Measurements from ENCODE around the gene PPP6R2. TPM values are rescaled to one million over a fixed set of nuclear protein-coding genes. Genes with fewer than 3 reads are reported as not detected.

PPP6R2 gene
- total and polyA plus RNA-seq, 10 donors = 23.6 to 76.2 (median 62.1) TPM

DNA sequence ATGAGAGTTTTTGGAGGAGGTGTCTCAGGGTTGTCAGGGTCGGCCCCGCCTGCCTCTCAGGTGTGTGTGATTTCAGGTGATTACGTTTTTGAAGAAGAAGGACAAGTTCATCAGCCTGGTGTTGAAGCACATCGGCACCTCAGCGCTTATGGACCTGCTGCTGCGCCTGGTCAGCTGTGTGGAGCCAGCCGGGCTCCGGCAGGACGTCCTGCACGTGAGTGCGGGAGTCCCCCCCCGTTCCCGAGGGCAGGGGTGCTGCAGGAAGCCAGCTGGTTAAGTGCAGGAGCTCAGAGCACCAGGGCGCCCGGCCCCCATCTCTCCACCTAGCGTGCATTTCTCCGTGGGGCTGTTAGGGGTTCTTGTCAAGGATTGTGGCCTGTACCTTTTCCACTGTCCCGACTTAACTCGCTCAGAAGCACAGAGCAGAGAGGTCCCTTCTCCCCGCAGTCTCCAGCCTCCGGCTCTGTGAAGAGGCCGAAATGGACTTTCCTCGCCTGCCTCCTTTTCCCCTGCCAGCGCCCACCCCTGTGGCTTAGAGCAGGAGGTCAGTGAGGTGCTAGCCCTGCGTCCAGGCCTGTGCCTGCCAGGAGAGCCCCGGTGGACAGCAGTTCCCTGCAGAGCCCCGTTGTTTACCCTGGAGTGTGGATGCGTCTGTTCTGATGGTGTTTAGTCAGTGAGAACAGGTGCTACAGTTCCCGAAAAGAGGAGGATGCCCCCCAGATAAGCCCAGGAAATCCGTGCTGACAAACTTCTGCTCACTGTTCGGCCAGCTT lies 71.5 kb downstream of the PPP6R2 start:
- DNase-seq = no peak
- Histone ChIP-seq H3K36me3 (peaks cover 0 to 97% (median 66%) of the 10 kb centered on the region in 6 donors), H3K27me3 (replicated peaks in 1 of 7) (no peaks in the 10 kb centered on the region), H3K4me3 (no peak overlapping the region), H3K9me3 (no peaks in the 10 kb centered on the region), H3K27ac (no peak overlapping the region), H3K4me1 (no peaks in the 10 kb centered on the region)
- WGBS, 5 donors = 89 to 97% (median 94%) methylated on average over 23 to 31 of the region's 31 CpGs
- intact Hi-C loops (cut with DNase I; ENCODE audit: low total_unique reads) = no loop called here
- TF ChIP-seq POLR2A (IDR thresholded peaks at IDR 0.05) = no peak
- TF ChIP-seq POLR2AphosphoS5 (IDR thresholded peaks at IDR 0.05) = no peak
- TF ChIP-seq, protein P1, sequence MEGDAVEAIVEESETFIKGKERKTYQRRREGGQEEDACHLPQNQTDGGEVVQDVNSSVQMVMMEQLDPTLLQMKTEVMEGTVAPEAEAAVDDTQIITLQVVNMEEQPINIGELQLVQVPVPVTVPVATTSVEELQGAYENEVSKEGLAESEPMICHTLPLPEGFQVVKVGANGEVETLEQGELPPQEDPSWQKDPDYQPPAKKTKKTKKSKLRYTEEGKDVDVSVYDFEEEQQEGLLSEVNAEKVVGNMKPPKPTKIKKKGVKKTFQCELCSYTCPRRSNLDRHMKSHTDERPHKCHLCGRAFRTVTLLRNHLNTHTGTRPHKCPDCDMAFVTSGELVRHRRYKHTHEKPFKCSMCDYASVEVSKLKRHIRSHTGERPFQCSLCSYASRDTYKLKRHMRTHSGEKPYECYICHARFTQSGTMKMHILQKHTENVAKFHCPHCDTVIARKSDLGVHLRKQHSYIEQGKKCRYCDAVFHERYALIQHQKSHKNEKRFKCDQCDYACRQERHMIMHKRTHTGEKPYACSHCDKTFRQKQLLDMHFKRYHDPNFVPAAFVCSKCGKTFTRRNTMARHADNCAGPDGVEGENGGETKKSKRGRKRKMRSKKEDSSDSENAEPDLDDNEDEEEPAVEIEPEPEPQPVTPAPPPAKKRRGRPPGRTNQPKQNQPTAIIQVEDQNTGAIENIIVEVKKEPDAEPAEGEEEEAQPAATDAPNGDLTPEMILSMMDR (IDR thresholded peaks at IDR 0.05 in 8 of 11, conservative IDR thresholded peaks at IDR 0.05 in 3 of 11) = no peak

DNA sequence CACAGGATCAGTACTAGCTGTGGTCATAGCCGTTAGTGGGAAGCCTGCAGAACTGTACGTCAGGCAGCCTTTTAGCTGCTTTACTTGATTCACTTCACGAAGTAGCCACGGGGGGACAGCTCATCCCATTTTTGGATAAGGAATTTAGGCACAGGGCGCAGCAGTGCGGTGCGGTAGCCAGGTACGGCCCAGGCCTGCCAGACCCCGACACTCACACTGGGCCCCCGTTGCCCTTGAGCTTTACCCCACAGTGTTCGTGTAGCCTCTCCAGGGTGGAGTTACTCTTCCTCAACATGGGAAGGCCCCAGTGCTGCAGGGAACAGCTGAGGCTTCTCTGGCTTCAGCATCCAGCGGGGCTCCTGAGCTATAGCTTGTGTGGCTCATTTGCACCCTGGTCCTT lies 72.3 kb downstream of the PPP6R2 start:
- no peak for DNase-seq
- H3K36me3 ChIP-seq = peaks cover 0 to 97% (median 70%) of the 10 kb centered on the region in 6 donors

DNA sequence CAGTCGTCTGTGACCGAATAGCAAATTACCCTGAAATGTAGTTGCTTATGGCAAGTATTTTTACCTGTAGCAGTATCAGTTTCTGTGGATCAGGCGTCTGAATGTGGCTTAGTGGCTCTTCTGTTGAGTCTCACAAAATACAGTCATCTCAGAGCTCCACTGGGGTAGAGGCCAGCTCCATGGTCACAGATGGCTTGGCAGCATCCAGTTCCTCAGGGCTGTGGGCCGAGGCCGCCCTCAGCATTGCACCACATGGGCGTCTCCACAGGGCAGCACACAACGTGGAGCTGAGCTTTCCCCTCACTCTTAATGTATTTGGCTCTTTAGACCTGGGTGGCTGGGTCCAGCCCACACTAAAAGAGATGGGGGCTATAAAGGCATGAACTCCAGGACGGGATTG lies 73.9 kb downstream of the PPP6R2 start:
- no peak for DNase-seq
- TF ChIP-seq POLR2A (IDR thresholded peaks at IDR 0.05) (no peak), POLR2AphosphoS5 (IDR thresholded peaks at IDR 0.05) (no peak)
- TF ChIP-seq, protein P1 (IDR thresholded peaks at IDR 0.05 in 8 of 11, conservative IDR thresholded peaks at IDR 0.05 in 3 of 11) = no peak
- intact Hi-C loops (cut with DNase I; ENCODE audit: low total_unique reads) = no loop called here

More for the DNA sequence above, 72.3 kb downstream of the PPP6R2 start:
- TF ChIP-seq, protein P1 (IDR thresholded peaks at IDR 0.05 in 8 of 11, conservative IDR thresholded peaks at IDR 0.05 in 3 of 11) = no peak
- no peak for TF ChIP-seq POLR2AphosphoS5 (IDR thresholded peaks at IDR 0.05)
- TF ChIP-seq POLR2A (IDR thresholded peaks at IDR 0.05) = no peak
- no peaks in the 10 kb centered on the region for H3K4me1 ChIP-seq
- WGBS, 5 donors = 91 to 99% (median 97%) methylated on average over 6 to 12 of the region's 12 CpGs
- no peaks in the 10 kb centered on the region for H3K27me3 ChIP-seq (replicated peaks in 1 of 7)
- intact Hi-C loops (cut with DNase I; ENCODE audit: low total_unique reads) = no loop called here
- H3K4me3 ChIP-seq = no peak overlapping the region
- no peaks in the 10 kb centered on the region for H3K9me3 ChIP-seq
- H3K27ac ChIP-seq = no peak overlapping the region

DNA sequence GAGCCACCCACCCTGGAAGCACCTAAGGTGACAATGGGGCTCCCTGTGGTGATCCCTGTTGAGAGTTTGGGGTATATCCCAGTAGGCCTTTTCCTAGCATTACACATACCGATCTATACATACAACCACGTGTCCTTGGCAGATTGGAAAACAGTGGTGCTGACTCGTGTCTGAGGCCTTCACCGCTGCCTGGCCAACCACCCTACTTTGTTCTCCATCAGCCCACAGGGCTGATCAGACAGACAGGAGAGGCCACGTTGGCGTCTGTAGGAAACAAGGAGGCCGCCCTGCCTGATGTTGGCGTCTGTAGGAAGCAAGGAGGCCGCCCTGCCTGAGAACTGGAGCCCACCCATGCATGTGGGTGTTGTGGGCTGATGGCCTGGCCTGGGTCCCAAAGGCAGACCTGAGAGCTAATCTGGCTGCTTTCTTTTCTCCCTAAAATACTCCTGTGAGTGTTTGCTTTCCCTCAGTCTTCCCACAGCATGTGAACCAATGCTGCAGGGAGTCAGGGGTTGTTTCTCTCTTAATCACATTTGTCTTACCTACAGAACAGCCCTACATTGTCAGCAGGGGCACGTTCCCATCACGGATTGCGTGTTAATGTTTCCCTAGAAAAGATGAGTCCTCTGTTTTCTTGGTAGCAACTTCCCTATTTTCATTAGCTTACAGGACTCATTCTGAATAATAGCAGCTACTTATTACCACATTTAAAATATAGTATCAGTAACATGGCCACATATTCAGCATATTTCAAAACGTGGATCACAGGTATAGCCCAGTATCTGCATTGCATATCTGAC lies 74.5 kb downstream of the PPP6R2 start:
- intact Hi-C loops (cut with DNase I; ENCODE audit: low total_unique reads) = no loop called here

More for the DNA sequence above, 73.9 kb downstream of the PPP6R2 start:
- H3K36me3 ChIP-seq = peaks cover 0 to 97% (median 81%) of the 10 kb centered on the region in 6 donors
- H3K27me3 ChIP-seq (replicated peaks in 1 of 7) = no peaks in the 10 kb centered on the region
- 90 to 96% (median 93%) methylated on average over 8 of the region's 8 CpGs for WGBS, 5 donors
- H3K4me1 ChIP-seq = no peaks in the 10 kb centered on the region
- H3K4me3 ChIP-seq = no peak overlapping the region
- no peaks in the 10 kb centered on the region for H3K9me3 ChIP-seq
- H3K27ac ChIP-seq = peak overlapping the region in 1 of 8 donors; percentile 24

More for the DNA sequence above, 74.5 kb downstream of the PPP6R2 start:
- Histone ChIP-seq H3K4me1 (no peaks in the 10 kb centered on the region), H3K9me3 (no peaks in the 10 kb centered on the region), H3K27ac (peak overlapping the region in 1 of 8 donors; percentile 24), H3K36me3 (peaks cover 0 to 100% (median 88%) of the 10 kb centered on the region in 6 donors), H3K4me3 (no peak overlapping the region), H3K27me3 (replicated peaks in 1 of 7) (no peaks in the 10 kb centered on the region)
- no peak for TF ChIP-seq POLR2AphosphoS5 (IDR thresholded peaks at IDR 0.05)
- TF ChIP-seq POLR2A (IDR thresholded peaks at IDR 0.05) = no peak
- TF ChIP-seq, protein P1 (IDR thresholded peaks at IDR 0.05 in 8 of 11, conservative IDR thresholded peaks at IDR 0.05 in 3 of 11) = no peak
- DNase-seq = no peak
- 89 to 94% (median 91%) methylated on average over 10 to 13 of the region's 13 CpGs for WGBS, 5 donors

All from spleen (tissue), 11 donors.